WTC11 (cell line): ENCODE measurements around the gene RHBDD1. TPM values are rescaled to one million over a fixed set of nuclear protein-coding genes. Genes with fewer than 3 reads are reported as not detected.

Source experiments
- ATAC-seq: fragments of 200-7000 bp; cut with Tn5 transposase; 2 replicates; pipeline ENCODE4 v1.10.0; 2021; ENCODE audit warnings: mild to moderate bottlenecking, moderate library complexity
- CTCF ChIA-PET: fragments of 300-600 bp; sonication (Branson Sonifier 250); formaldehyde crosslinking; loops from one replicate; lab custom pipeline; 2021; ENCODE audit warnings: antibody characterized with exemption; lab: Charles Lee
- POLR2A ChIA-PET: fragments of 350-600 bp; sonication (Branson Sonifier 250); formaldehyde crosslinking; loops from one replicate; lab custom pipeline; 2021; ENCODE audit warnings: antibody characterized with exemption; lab: Charles Lee
- DNase-seq: peaks from one replicate; pipeline ENCODE4 v3.0.0; 2021; ENCODE audit warnings: low spot score
- H3K27ac Mint-ChIP-seq: 2 replicates; pipeline ENCODE4 v1.8.0; 2021; ENCODE audit warnings: mixed read lengths
- H3K27me3 Mint-ChIP-seq: 2 replicates; pipeline ENCODE4 v1.8.0; 2021; ENCODE audit warnings: low read depth, mild to moderate bottlenecking, moderate library complexity, mixed read lengths
- H3K36me3 Mint-ChIP-seq: 2 replicates; pipeline ENCODE4 v1.8.0; 2021; ENCODE audit warnings: mixed read lengths
- H3K4me1 Mint-ChIP-seq: 2 replicates; pipeline ENCODE4 v1.8.0; 2022; ENCODE audit warnings: mixed read lengths
- H3K4me3 Mint-ChIP-seq: 2 replicates; pipeline ENCODE4 v1.8.0; 2021; ENCODE audit warnings: mild to moderate bottlenecking, moderate library complexity, mixed read lengths
- H3K9me3 Mint-ChIP-seq: 2 replicates; pipeline ENCODE4 v1.8.0; 2021; ENCODE audit warnings: mixed read lengths
- ELF4 ChIP-seq: sonication (generic); formaldehyde crosslinking; IDR thresholded peaks from 2 replicates; pipeline ENCODE4 v1.8.1; 2022; ENCODE audit warnings: low read depth, mild to moderate bottlenecking, moderate library complexity, missing genetic modification reagents
- FOXP1 ChIP-seq: sonication (generic); formaldehyde crosslinking; IDR thresholded peaks from 2 replicates; pipeline ENCODE4 v1.8.0; 2022; ENCODE audit warnings: missing genetic modification reagents, mild to moderate bottlenecking, moderate library complexity, borderline replicate concordance
- GABPB1 ChIP-seq: sonication (generic); formaldehyde crosslinking; IDR thresholded peaks from 2 replicates; pipeline ENCODE4 v1.8.1; 2023; ENCODE audit warnings: mild to moderate bottlenecking, missing genetic modification reagents
- GTF2I ChIP-seq: fragments of 250-450 bp; sonication (Bioruptor Pico); conservative IDR thresholded peaks from 2 replicates; pipeline ENCODE4 v1.4.0; 2021; ENCODE audit warnings: mild to moderate bottlenecking
- OVOL2 ChIP-seq: fragments of 250-450 bp; sonication (Bioruptor Pico); IDR thresholded peaks from 2 replicates; pipeline ENCODE4 v1.9.0; 2021; ENCODE audit warnings: mild to moderate bottlenecking, borderline replicate concordance
- PREB ChIP-seq: sonication (generic); formaldehyde crosslinking; IDR thresholded peaks from 2 replicates; pipeline ENCODE4 v1.8.1; 2022; ENCODE audit warnings: mild to moderate bottlenecking, missing genetic modification reagents, moderate library complexity, borderline replicate concordance
- RELA ChIP-seq: sonication (generic); formaldehyde crosslinking; IDR thresholded peaks from 2 replicates; pipeline ENCODE4 v1.8.1; 2022; ENCODE audit warnings: missing genetic modification reagents, mild to moderate bottlenecking, borderline replicate concordance
- SOX15 ChIP-seq: fragments of 250-450 bp; sonication (Bioruptor Pico); IDR thresholded peaks from 2 replicates; pipeline ENCODE4 v1.9.0; 2021; ENCODE audit warnings: mild to moderate bottlenecking
- SP1 ChIP-seq: sonication (generic); formaldehyde crosslinking; conservative IDR thresholded peaks from 2 replicates; pipeline ENCODE4 v1.8.1; 2022; ENCODE audit warnings: missing genetic modification reagents
- TEAD4 ChIP-seq: sonication (generic); formaldehyde crosslinking; IDR thresholded peaks from 2 replicates; pipeline ENCODE4 v1.8.0; 2022; ENCODE audit warnings: mild to moderate bottlenecking, missing genetic modification reagents
- USF2 ChIP-seq: sonication (generic); formaldehyde crosslinking; IDR thresholded peaks from 2 replicates; pipeline ENCODE4 v1.8.1; 2023; ENCODE audit warnings: mild to moderate bottlenecking, missing genetic modification reagents, moderate library complexity
- ZBTB21 ChIP-seq: sonication (generic); formaldehyde crosslinking; IDR thresholded peaks from 2 replicates; pipeline ENCODE4 v1.8.1; 2023; ENCODE audit warnings: mild to moderate bottlenecking, missing genetic modification reagents, borderline replicate concordance
- ZNF396 ChIP-seq: fragments of 250-450 bp; sonication (Bioruptor Pico); IDR thresholded peaks from 2 replicates; pipeline ENCODE4 v1.8.0; 2021; ENCODE audit warnings: mild to moderate bottlenecking, moderate library complexity, borderline replicate concordance
- ZNF671 ChIP-seq: fragments of 250-450 bp; sonication (Bioruptor Pico); IDR thresholded peaks from 2 replicates; pipeline ENCODE4 v1.8.0; 2021; ENCODE audit warnings: mild to moderate bottlenecking
- ZSCAN18 ChIP-seq: fragments of 250-450 bp; sonication (Bioruptor Pico); IDR thresholded peaks from 2 replicates; pipeline ENCODE4 v2.1.2; 2022; ENCODE audit warnings: mild to moderate bottlenecking, moderate library complexity
- total RNA-seq: library from RNA; stranded (reverse); gene quantifications from 3 replicates; pipeline ENCODE4 v1.2.3, GENCODE V29; 2021
- TF ChIP-seq, protein P1 (sequence below): sonication (generic); formaldehyde crosslinking; IDR thresholded peaks from 2 replicates; pipeline ENCODE4 v1.8.0; 2022; ENCODE audit warnings: missing genetic modification reagents
- TF ChIP-seq, protein P2 (sequence below): sonication (generic); formaldehyde crosslinking; IDR thresholded peaks from 2 replicates; pipeline ENCODE4 v1.8.1; 2022; ENCODE audit warnings: low read depth, missing genetic modification reagents, borderline replicate concordance
- TF ChIP-seq, protein P3 (sequence below): fragments of 200-600 bp; IDR thresholded peaks from 2 replicates; pipeline ENCODE4 v1.8.0; 2022; ENCODE audit warnings: antibody characterized with exemption
- TF ChIP-seq, protein P4 (sequence below): sonication (generic); formaldehyde crosslinking; IDR thresholded peaks from 2 replicates; pipeline ENCODE4 v1.8.1; 2023; ENCODE audit warnings: mild to moderate bottlenecking, missing genetic modification reagents, moderate library complexity
- TF ChIP-seq, protein P5 (sequence below): fragments of 250-450 bp; sonication (Bioruptor Pico); conservative IDR thresholded peaks from 2 replicates; pipeline ENCODE4 v1.9.0; 2021; ENCODE audit warnings: mild to moderate bottlenecking

Gene RHBDD1
- total RNA-seq, 1 experiment from 2014 or later = 25.7 TPM

DNA sequence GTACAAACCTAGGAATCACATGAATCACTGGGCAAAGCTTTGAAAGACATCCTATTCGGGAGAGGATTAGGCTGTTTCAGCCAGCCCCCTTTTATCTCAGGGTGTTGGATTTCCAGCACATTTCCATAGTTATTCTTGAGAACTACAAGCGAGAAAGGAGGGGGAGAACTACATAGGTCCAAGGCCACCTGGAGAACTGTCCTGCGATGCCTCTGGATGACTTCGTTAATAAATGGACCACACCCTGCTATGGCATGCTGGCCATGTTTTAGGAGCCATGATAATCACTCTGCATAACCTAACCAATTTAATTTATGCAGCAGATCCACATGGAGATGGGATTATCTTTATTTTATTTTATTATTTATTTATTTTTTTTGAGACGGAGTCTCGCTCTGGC is 29.9 kb downstream of the RHBDD1 start (continued):
- no peak for TF ChIP-seq PREB
- TF ChIP-seq RELA (CRISPR knock-in tag) = no peak
- no peak for TF ChIP-seq TEAD4
- TF ChIP-seq ZNF396 = no peak
- no peak for TF ChIP-seq ELF4 (CRISPR knock-in tag)

DNA sequence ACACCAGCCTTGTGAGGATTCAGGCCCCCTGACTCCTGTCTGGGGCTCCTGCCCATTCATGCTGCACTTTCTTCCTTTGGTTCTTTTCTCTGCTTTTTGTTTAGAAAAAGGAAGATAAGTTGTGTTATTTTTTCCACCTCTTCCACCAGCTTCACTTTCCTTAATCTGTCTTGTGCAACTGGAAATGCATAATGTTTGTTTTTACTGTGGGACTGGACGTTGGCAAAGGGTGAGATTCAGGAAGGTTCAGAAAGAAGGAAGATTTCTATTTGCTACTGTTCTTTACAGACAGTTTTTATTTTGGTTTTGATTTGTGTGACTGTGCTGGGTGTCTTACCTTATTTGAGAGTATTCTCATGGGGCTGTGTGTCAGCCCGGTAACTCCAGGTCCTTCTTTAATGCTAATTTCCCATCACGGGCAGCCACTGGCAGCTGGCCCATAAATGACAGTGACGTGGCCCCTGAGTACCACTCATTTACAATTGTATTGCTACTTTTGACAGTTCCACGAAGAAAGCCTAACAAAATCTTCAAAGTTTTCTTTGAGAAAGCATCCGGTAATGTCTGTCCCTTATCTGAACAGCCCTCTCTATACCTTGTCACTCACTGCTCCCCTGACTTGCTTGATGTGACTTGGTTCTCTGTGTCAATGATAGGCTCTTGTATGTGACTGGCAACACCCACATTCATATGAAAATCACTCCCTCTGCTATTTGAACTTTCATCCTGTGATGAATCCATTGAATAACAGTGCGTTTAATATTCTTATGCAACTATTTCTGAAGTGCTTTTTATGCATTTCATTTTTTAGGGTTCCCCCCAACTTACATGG is 32.7 kb downstream of the RHBDD1 start:
- Mint-ChIP-seq H3K4me3 (no peak overlapping the region), H3K36me3 (peaks cover 2% of the 10 kb centered on the region)
- TF ChIP-seq ZNF396 (no peak), FOXP1 (no peak), GABPB1 (no peak), SP1 (CRISPR knock-in tag) (no peak), GTF2I (CRISPR knock-in tag) (no peak), SOX15 (CRISPR knock-in tag) (no peak), OVOL2 (CRISPR knock-in tag) (no peak), ZNF671 (CRISPR knock-in tag) (no peak), ZBTB21 (no peak), RELA (CRISPR knock-in tag) (no peak), USF2 (CRISPR knock-in tag) (no peak), ZSCAN18 (CRISPR knock-in tag) (no peak)
- TF ChIP-seq, protein P1, sequence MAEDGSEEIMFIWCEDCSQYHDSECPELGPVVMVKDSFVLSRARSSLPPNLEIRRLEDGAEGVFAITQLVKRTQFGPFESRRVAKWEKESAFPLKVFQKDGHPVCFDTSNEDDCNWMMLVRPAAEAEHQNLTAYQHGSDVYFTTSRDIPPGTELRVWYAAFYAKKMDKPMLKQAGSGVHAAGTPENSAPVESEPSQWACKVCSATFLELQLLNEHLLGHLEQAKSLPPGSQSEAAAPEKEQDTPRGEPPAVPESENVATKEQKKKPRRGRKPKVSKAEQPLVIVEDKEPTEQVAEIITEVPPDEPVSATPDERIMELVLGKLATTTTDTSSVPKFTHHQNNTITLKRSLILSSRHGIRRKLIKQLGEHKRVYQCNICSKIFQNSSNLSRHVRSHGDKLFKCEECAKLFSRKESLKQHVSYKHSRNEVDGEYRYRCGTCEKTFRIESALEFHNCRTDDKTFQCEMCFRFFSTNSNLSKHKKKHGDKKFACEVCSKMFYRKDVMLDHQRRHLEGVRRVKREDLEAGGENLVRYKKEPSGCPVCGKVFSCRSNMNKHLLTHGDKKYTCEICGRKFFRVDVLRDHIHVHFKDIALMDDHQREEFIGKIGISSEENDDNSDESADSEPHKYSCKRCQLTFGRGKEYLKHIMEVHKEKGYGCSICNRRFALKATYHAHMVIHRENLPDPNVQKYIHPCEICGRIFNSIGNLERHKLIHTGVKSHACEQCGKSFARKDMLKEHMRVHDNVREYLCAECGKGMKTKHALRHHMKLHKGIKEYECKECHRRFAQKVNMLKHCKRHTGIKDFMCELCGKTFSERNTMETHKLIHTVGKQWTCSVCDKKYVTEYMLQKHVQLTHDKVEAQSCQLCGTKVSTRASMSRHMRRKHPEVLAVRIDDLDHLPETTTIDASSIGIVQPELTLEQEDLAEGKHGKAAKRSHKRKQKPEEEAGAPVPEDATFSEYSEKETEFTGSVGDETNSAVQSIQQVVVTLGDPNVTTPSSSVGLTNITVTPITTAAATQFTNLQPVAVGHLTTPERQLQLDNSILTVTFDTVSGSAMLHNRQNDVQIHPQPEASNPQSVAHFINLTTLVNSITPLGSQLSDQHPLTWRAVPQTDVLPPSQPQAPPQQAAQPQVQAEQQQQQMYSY (CRISPR knock-in tag) = no peak
- TF ChIP-seq, protein P2, sequence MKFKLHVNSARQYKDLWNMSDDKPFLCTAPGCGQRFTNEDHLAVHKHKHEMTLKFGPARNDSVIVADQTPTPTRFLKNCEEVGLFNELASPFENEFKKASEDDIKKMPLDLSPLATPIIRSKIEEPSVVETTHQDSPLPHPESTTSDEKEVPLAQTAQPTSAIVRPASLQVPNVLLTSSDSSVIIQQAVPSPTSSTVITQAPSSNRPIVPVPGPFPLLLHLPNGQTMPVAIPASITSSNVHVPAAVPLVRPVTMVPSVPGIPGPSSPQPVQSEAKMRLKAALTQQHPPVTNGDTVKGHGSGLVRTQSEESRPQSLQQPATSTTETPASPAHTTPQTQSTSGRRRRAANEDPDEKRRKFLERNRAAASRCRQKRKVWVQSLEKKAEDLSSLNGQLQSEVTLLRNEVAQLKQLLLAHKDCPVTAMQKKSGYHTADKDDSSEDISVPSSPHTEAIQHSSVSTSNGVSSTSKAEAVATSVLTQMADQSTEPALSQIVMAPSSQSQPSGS (CRISPR knock-in tag) = no peak
- TF ChIP-seq, protein P3, sequence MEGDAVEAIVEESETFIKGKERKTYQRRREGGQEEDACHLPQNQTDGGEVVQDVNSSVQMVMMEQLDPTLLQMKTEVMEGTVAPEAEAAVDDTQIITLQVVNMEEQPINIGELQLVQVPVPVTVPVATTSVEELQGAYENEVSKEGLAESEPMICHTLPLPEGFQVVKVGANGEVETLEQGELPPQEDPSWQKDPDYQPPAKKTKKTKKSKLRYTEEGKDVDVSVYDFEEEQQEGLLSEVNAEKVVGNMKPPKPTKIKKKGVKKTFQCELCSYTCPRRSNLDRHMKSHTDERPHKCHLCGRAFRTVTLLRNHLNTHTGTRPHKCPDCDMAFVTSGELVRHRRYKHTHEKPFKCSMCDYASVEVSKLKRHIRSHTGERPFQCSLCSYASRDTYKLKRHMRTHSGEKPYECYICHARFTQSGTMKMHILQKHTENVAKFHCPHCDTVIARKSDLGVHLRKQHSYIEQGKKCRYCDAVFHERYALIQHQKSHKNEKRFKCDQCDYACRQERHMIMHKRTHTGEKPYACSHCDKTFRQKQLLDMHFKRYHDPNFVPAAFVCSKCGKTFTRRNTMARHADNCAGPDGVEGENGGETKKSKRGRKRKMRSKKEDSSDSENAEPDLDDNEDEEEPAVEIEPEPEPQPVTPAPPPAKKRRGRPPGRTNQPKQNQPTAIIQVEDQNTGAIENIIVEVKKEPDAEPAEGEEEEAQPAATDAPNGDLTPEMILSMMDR = no peak
- TF ChIP-seq, protein P4, sequence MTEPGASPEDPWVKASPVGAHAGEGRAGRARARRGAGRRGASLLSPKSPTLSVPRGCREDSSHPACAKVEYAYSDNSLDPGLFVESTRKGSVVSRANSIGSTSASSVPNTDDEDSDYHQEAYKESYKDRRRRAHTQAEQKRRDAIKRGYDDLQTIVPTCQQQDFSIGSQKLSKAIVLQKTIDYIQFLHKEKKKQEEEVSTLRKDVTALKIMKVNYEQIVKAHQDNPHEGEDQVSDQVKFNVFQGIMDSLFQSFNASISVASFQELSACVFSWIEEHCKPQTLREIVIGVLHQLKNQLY (CRISPR knock-in tag) = no peak
- TF ChIP-seq, protein P5, sequence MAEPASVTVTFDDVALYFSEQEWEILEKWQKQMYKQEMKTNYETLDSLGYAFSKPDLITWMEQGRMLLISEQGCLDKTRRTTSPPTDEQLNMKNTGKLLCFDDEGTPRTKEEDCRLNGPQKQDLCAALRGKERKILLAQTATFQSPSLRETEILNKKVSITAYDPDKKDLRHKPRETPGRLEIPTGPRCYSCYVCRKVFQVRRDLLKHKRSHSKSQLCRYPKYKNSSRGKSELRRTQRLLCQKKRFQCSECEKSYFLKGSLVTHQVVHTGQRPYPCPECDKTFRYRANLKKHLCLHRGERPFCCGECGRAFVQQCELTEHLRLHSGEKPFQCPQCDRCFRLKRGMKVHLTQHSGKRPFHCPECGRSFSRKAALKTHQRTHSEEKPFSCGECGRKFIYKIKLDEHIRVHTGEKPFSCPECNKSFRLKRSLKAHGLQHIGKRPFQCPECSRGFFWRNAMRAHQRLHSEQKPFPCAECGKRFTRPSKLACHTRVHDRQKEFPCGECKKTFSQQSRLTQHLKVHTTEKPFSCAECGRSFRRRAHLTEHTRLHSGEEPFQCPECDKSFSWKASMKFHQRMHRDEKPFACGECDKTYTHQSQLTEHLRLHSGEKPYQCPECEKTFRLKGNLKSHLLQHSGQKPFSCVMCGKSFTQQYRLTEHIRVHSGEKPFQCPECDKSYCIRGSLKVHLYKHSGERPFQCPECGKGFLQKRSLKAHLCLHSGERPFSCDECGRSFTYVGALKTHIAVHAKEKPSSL (CRISPR knock-in tag) = no peak
- TF ChIP-seq, all 79 proteins: peak for 0
- Mint-ChIP-seq H3K4me1 (peaks cover 44% of the 10 kb centered on the region), H3K9me3 (no peaks in the 10 kb centered on the region), H3K27ac (peak overlapping the region; percentile 21), H3K27me3 (no peaks in the 10 kb centered on the region)
- POLR2A ChIA-PET = no interaction called here
- CTCF ChIA-PET = no interaction called here
- DNase-seq = no peak
- ATAC-seq = peak; percentile 38
